H9 (cell line): ENCODE data around the gene TNMD. TPM values are rescaled to one million over a fixed set of nuclear protein-coding genes. Genes with fewer than 3 reads are reported as not detected.
A peak's percentile ranks its signal among the peaks of the same experiment; 100 is the strongest.

ENCODE experiments used
- DNase-seq: peaks from one replicate; pipeline ENCODE4 v3.0.0-alpha.2; 2017
- H2AFZ ChIP-seq: one replicate; pipeline ENCODE4 v1.6.1; 2013; ENCODE audit warnings: mild to moderate bottlenecking, low read length, control low read depth, moderate library complexity
- H2AK5ac ChIP-seq: 2 replicates; pipeline ENCODE4 v1.6.1; 2013; ENCODE audit warnings: low read length, control low read depth, mixed read lengths; ENCODE audit not compliant: insufficient read length
- H2BK120ac ChIP-seq: one replicate; pipeline ENCODE4 v1.6.1; 2013; ENCODE audit warnings: low read depth, mild to moderate bottlenecking, low read length, control low read depth, inconsistent platforms; ENCODE audit not compliant: poor library complexity, severe bottlenecking
- H2BK12ac ChIP-seq: 2 replicates; pipeline ENCODE4 v1.6.1; 2013; ENCODE audit warnings: low read length, control low read depth, mixed read lengths, low read depth; ENCODE audit not compliant: insufficient read length
- H2BK15ac ChIP-seq: 2 replicates; pipeline ENCODE4 v1.6.1; 2013; ENCODE audit warnings: low read depth, low read length, control low read depth
- H2BK20ac ChIP-seq: one replicate; pipeline ENCODE4 v1.6.1; 2013; ENCODE audit warnings: low read depth, mild to moderate bottlenecking, low read length, control low read depth, inconsistent platforms; ENCODE audit not compliant: poor library complexity, severe bottlenecking
- H2BK5ac ChIP-seq: 2 replicates; pipeline ENCODE4 v1.6.1; 2013; ENCODE audit warnings: low read length, control low read depth, mixed read lengths; ENCODE audit not compliant: insufficient read length
- H3K14ac ChIP-seq: 2 replicates; pipeline ENCODE4 v1.6.1; 2013; ENCODE audit warnings: low read length, control low read depth; ENCODE audit not compliant: insufficient read depth
- H3K18ac ChIP-seq: 2 replicates; pipeline ENCODE4 v1.6.1; 2013; ENCODE audit warnings: low read depth, mild to moderate bottlenecking, mixed read lengths, low read length, control low read depth; ENCODE audit not compliant: insufficient read length
- H3K23ac ChIP-seq: 2 replicates; pipeline ENCODE4 v1.6.1; 2013; ENCODE audit warnings: low read length, control low read depth, mixed read lengths, low read depth; ENCODE audit not compliant: insufficient read length
- H3K23me2 ChIP-seq: 2 replicates; pipeline ENCODE4 v1.6.1; 2013; ENCODE audit warnings: low read depth, mild to moderate bottlenecking, mixed read lengths, low read length, control low read depth; ENCODE audit not compliant: insufficient read length, poor library complexity, severe bottlenecking
- H3K27ac ChIP-seq: 2 replicates; pipeline ENCODE4 v1.5.1; 2013; ENCODE audit warnings: low read length, control low read depth, mixed read lengths, low read depth; ENCODE audit not compliant: insufficient read length
- H3K27me3 ChIP-seq: 2 replicates; pipeline ENCODE4 v1.6.1; 2013; ENCODE audit warnings: low read length, control low read depth, inconsistent platforms; ENCODE audit not compliant: insufficient read depth
- H3K4ac ChIP-seq: 2 replicates; pipeline ENCODE4 v1.6.1; 2013; ENCODE audit warnings: low read depth, mild to moderate bottlenecking, control low read depth, inconsistent platforms, low read length, moderate library complexity
- H3K4me1 ChIP-seq: 2 replicates; pipeline ENCODE4 v1.6.1; 2013; ENCODE audit warnings: low read length, control low read depth, inconsistent platforms; ENCODE audit not compliant: insufficient read depth
- H3K4me2 ChIP-seq: 2 replicates; pipeline ENCODE4 v1.6.1; 2013; ENCODE audit warnings: low read length, control low read depth, mixed read lengths; ENCODE audit not compliant: insufficient read length, insufficient read depth
- H3K56ac ChIP-seq: 2 replicates; pipeline ENCODE4 v1.6.1; 2013; ENCODE audit warnings: low read depth, mild to moderate bottlenecking, mixed read lengths, low read length, control low read depth; ENCODE audit not compliant: insufficient read length
- H3K79me1 ChIP-seq: 2 replicates; pipeline ENCODE4 v1.6.1; 2013; ENCODE audit warnings: low read depth, mild to moderate bottlenecking, moderate library complexity, low read length, control low read depth, inconsistent platforms; ENCODE audit not compliant: insufficient read depth, poor library complexity, severe bottlenecking
- H3K79me2 ChIP-seq: 2 replicates; pipeline ENCODE4 v1.6.1; 2013; ENCODE audit warnings: low read length, control low read depth, inconsistent platforms; ENCODE audit not compliant: insufficient read depth
- H3K9ac ChIP-seq: 2 replicates; pipeline ENCODE4 v1.6.1; 2013; ENCODE audit warnings: low read length, control low read depth, mixed read lengths; ENCODE audit not compliant: insufficient read length; ENCODE audit errors: extremely low read depth
- H3K9me3 ChIP-seq: one replicate; pipeline ENCODE4 v1.6.1; 2013; ENCODE audit warnings: low read depth, low read length, inconsistent platforms; ENCODE audit not compliant: control insufficient read depth
- H3T11ph ChIP-seq: one replicate; pipeline ENCODE4 v1.6.1; 2013; ENCODE audit warnings: mild to moderate bottlenecking, low read length, control low read depth, inconsistent platforms
- H4K20me1 ChIP-seq: one replicate; pipeline ENCODE4 v1.6.1; 2013; ENCODE audit not compliant: control insufficient read depth, insufficient read length, insufficient read depth
- H4K5ac ChIP-seq: 2 replicates; pipeline ENCODE4 v1.6.1; 2013; ENCODE audit warnings: low read depth, mild to moderate bottlenecking, mixed read lengths, low read length, control low read depth; ENCODE audit not compliant: insufficient read length
- H4K8ac ChIP-seq: replicated peaks from 2 replicates; pipeline ENCODE4 v1.6.1; 2013; ENCODE audit warnings: low read length, control low read depth, mixed read lengths, low read depth; ENCODE audit not compliant: insufficient read length
- H4K91ac ChIP-seq: 2 replicates; pipeline ENCODE4 v1.6.1; 2013; ENCODE audit warnings: low read depth, mild to moderate bottlenecking, moderate library complexity, mixed read lengths, low read length, control low read depth; ENCODE audit not compliant: insufficient read length
- H3K27ac Mint-ChIP-seq, 3 experiments: 2 replicates in 2 of 3; 3 replicates in 1 of 3; pipeline ENCODE4 v1.8.0; 2020 to 2021; ENCODE audit warnings: mixed read lengths in 3 of 3, mild to moderate bottlenecking in 1 of 3, moderate library complexity in 1 of 3
- H3K27me3 Mint-ChIP-seq: 2 replicates; pipeline ENCODE4 v1.8.0; 2021; ENCODE audit warnings: low read depth, mild to moderate bottlenecking, moderate library complexity, mixed read lengths
- H3K36me3 Mint-ChIP-seq, 3 experiments: 2 replicates in 2 of 3; 3 replicates in 1 of 3; pipeline ENCODE4 v1.8.0; 2020 to 2021; ENCODE audit warnings: low read depth in 3 of 3, mixed read lengths in 3 of 3; ENCODE audit not compliant: insufficient read depth in 1 of 3
- H3K4me1 Mint-ChIP-seq, 2 experiments: 2 replicates each; pipeline ENCODE4 v1.8.0; 2020; ENCODE audit warnings: mixed read lengths in 2 of 2
- H3K4me3 Mint-ChIP-seq, 2 experiments: 2 replicates in 1 of 2; 3 replicates in 1 of 2; pipeline ENCODE4 v1.8.0; 2020 to 2021; ENCODE audit warnings: mild to moderate bottlenecking in 2 of 2, mixed read lengths in 2 of 2, moderate library complexity in 1 of 2
- H3K9me3 Mint-ChIP-seq, 2 experiments: 2 replicates in 1 of 2; 3 replicates in 1 of 2; pipeline ENCODE4 v1.8.0; 2020; ENCODE audit warnings: mild to moderate bottlenecking in 2 of 2, mixed read lengths in 2 of 2, moderate library complexity in 1 of 2
- WGBS: extraction: QIAGEN DNeasy Blood & Tissue Kit; methylation state at CpG from one replicate; pipeline ENCODE4 v1.1.7; 2013; ENCODE audit warnings: missing lambda C conversion rate, low lambda C conversion rate, mixed read lengths; ENCODE audit not compliant: insufficient read length; ENCODE audit errors: extremely low coverage; 5-methylcytosine and 5-hydroxymethylcytosine counted together
- total RNA-seq: library from RNA; stranded (reverse); gene quantifications from 2 replicates; pipeline ENCODE4 v1.2.1, GENCODE V29; 2021
- TF ChIP-seq, protein P1 (sequence below): fragments of 200-600 bp; sonication (generic); conservative IDR thresholded peaks from 3 replicates; pipeline ENCODE4 v1.8.0; 2021; ENCODE audit warnings: antibody characterized with exemption, mild to moderate bottlenecking

TNMD gene
- total RNA-seq, 1 experiment from 2014 or later = 1.7 TPM

DNA sequence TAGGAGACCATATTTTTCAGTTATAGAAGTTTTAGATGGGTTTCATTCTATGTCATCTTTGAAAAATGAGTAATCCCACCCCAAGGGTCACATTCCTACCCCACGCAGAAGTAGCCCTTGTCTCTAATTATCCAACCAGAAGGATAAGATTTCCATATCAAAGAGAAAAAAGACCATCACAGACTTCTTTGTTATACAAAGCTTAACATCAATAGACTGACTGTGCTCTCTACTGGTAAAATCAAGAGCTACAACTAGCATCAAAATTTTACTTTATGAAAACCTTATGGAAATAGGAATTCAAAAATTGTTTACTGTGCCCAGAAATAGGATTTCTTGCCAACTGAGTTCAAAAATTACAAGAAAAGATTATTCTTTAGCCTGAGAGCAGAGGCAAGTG lies 24.9 kb downstream of the TNMD start:
- Histone ChIP-seq H3K23ac (no peak overlapping the region), H2BK5ac (no peak overlapping the region), H2BK12ac (no peak overlapping the region), H3K4me1 (no peaks in the 10 kb centered on the region), H3K18ac (no peak overlapping the region), H2AK5ac (no peak overlapping the region), H4K20me1 (no peaks in the 10 kb centered on the region), H3K9ac (no peak overlapping the region), H4K8ac (no peak overlapping the region), H3K4ac (no peak overlapping the region), H3K27ac (no peak overlapping the region), H3K9me3 (no peaks in the 10 kb centered on the region), H3K4me2 (peak overlapping the region; percentile 16), H3K23me2 (no peaks in the 10 kb centered on the region), H4K5ac (no peak overlapping the region), H3K56ac (no peak overlapping the region), H2BK120ac (no peak overlapping the region), H4K91ac (no peak overlapping the region), H3T11ph (no peak overlapping the region), H3K27me3 (no peaks in the 10 kb centered on the region), H3K79me2 (no peaks in the 10 kb centered on the region), H2AFZ (no peak overlapping the region), H3K14ac (no peak overlapping the region), H2BK20ac (no peak overlapping the region), H2BK15ac (no peak overlapping the region), H3K79me1 (no peaks in the 10 kb centered on the region)
- TF ChIP-seq, protein P1, sequence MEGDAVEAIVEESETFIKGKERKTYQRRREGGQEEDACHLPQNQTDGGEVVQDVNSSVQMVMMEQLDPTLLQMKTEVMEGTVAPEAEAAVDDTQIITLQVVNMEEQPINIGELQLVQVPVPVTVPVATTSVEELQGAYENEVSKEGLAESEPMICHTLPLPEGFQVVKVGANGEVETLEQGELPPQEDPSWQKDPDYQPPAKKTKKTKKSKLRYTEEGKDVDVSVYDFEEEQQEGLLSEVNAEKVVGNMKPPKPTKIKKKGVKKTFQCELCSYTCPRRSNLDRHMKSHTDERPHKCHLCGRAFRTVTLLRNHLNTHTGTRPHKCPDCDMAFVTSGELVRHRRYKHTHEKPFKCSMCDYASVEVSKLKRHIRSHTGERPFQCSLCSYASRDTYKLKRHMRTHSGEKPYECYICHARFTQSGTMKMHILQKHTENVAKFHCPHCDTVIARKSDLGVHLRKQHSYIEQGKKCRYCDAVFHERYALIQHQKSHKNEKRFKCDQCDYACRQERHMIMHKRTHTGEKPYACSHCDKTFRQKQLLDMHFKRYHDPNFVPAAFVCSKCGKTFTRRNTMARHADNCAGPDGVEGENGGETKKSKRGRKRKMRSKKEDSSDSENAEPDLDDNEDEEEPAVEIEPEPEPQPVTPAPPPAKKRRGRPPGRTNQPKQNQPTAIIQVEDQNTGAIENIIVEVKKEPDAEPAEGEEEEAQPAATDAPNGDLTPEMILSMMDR = peak; percentile 35; the same call in 2 of the 3 replicates
- DNase-seq = no peak
- WGBS = no CpG with 5 or more reads among the region's 1 CpG
- Mint-ChIP-seq H3K9me3 (peaks cover 0 to 52% of the 10 kb centered on the region in 2 experiments; a peak in 2 of 5 replicates), H3K27ac (no peak overlapping the region), H3K36me3 (no peaks in the 10 kb centered on the region; a peak in 1 of 7 replicates), H3K4me3 (peak overlapping the region in 1 of 2 experiments; percentile 50; a peak in 1 of 5 replicates), H3K27me3 (no peaks in the 10 kb centered on the region), H3K4me1 (peaks cover 18 to 19% of the 10 kb centered on the region in 2 experiments)
